Gastrocnemius medialis (tissue), 4 donors: ENCODE data around the gene TSLP. TPM values are rescaled to one million over a fixed set of nuclear protein-coding genes. Genes with fewer than 3 reads are reported as not detected.

Experiments
- ATAC-seq, 2 donors: fragments of 150-250 bp; one replicate each; pipeline ENCODE4 v1.9.1; 2016
- DNase-seq, 2 donors: peaks; one replicate each; pipeline ENCODE4 v3.0.0-alpha.2; 2019
- H3K27ac ChIP-seq, 4 donors: fragments of 200-600 bp; sonication (generic); 1 replicate in 1 of 4; 2 replicates in 3 of 4; pipeline ENCODE4 v1.5.1; 2016 to 2018; ENCODE audit warnings: mild to moderate bottlenecking in 2 of 4, moderate library complexity in 1 of 4
- H3K27me3 ChIP-seq, 3 donors: fragments of 200-600 bp; sonication (generic) in 2 of 3; 1 replicate in 1 of 3; 2 replicates in 2 of 3; pipeline versions ENCODE4 v1.5.1 to v1.6.0; 2016 to 2019; ENCODE audit warnings: mild to moderate bottlenecking in 1 of 3, moderate library complexity in 1 of 3
- H3K36me3 ChIP-seq, 2 donors: fragments of 200-600 bp; sonication (generic) in 1 of 2; one replicate each; pipeline ENCODE4 v1.5.1; 2017 to 2018
- H3K4me1 ChIP-seq, 2 donors: fragments of 200-600 bp; sonication (generic) in 1 of 2; one replicate each; pipeline ENCODE4 v1.5.1; 2016 to 2017; ENCODE audit warnings: mild to moderate bottlenecking in 2 of 2
- H3K4me3 ChIP-seq, 4 donors: fragments of 200-600 bp; sonication (generic) in 3 of 4; 1 replicate in 1 of 4; 2 replicates in 3 of 4; pipeline ENCODE4 v1.5.1; 2016 to 2019; ENCODE audit warnings: mild to moderate bottlenecking in 2 of 4
- H3K9me3 ChIP-seq, 3 donors: fragments of 200-600 bp; sonication (generic) in 2 of 3; 1 replicate in 1 of 3; 2 replicates in 2 of 3; pipeline ENCODE4 v1.5.1; 2016 to 2019
- CTCF ChIP-seq, 5 experiments: fragments of 450-650 bp in 3 of 5; fragments of 200-600 bp in 2 of 5; sonication (generic) in 2 of 5; IDR thresholded peaks in 4 of 5; conservative IDR thresholded peaks in 1 of 5; 1 replicate in 4 of 5; 2 replicates in 1 of 5; pipeline ENCODE4 v1.5.1; 2016 to 2019; ENCODE audit warnings: antibody characterized with exemption in 5 of 5, mild to moderate bottlenecking in 3 of 5, moderate library complexity in 3 of 5
- POLR2A ChIP-seq, 2 donors: fragments of 450-650 bp; IDR thresholded peaks; one replicate each; pipeline ENCODE4 v1.6.1; 2017; ENCODE audit warnings: antibody characterized with exemption in 2 of 2, mild to moderate bottlenecking in 2 of 2, moderate library complexity in 2 of 2
- in situ Hi-C, 4 donors: fragments of 200-750 bp; cut with MboI; loops; one replicate each; pipeline versions ENCODE4 v1.15.0 to v1.8.0; 2017; ENCODE audit warnings: low sequenced_read_pairs in 4 of 4
- intact Hi-C: fragments of 100-400 bp; cut with DNase I; formaldehyde crosslinking; loops from one replicate; pipeline ENCODE4 v1.15.1; 2023; ENCODE audit warnings: low total_unique reads
- total RNA-seq, 4 donors: library from RNA; depleted of rRNA; stranded (reverse); fragments of >200 nt; gene quantifications; one replicate each; pipeline versions ENCODE4 v1.1.0 to v1.2.3, GENCODE V29; 2016

TSLP gene
- total RNA-seq, 4 donors from 2014 or later: 0.36 to 0.58 TPM; not detected in 2

- TF ChIP-seq CTCF (IDR thresholded peaks at IDR 0.05 in 4 of 5, conservative IDR thresholded peaks at IDR 0.05 in 1 of 5) (no peak), POLR2A (IDR thresholded peaks at IDR 0.05) (no peak)
- in situ Hi-C loops: no loop called here
- intact Hi-C loops: no loop called here
- no peak overlapping the region for H3K4me3 ChIP-seq
- no peaks in the 10 kb centered on the region for H3K27me3 ChIP-seq
- no peaks in the 10 kb centered on the region for H3K4me1 ChIP-seq
- no peak overlapping the region for H3K27ac ChIP-seq
- ATAC-seq: no peak
- no peaks in the 10 kb centered on the region for H3K9me3 ChIP-seq
- no peak for DNase-seq
- peaks cover 0 to 52% of the 10 kb centered on the region in 2 donors for H3K36me3 ChIP-seq
Observed at GRCh38 chr5:111126896-111127295, 55.4 kb downstream of the TSLP start.

Other genes with a start within 250 kb of the TSLP start
- 10 to 100 TPM; 13.6 to 28.2 (median 22.3) TPM for gene WDR36, start 20.6 kb downstream of the TSLP start, total RNA-seq
- 1 to 10 TPM in 2 of 4 donors, under 1 TPM in 2; 0.27 to 1.0 (median 0.72) TPM for gene CAMK4, start 152.7 kb downstream of the TSLP start, total RNA-seq